ENCODE results near the gene OR52N4.

DNA sequence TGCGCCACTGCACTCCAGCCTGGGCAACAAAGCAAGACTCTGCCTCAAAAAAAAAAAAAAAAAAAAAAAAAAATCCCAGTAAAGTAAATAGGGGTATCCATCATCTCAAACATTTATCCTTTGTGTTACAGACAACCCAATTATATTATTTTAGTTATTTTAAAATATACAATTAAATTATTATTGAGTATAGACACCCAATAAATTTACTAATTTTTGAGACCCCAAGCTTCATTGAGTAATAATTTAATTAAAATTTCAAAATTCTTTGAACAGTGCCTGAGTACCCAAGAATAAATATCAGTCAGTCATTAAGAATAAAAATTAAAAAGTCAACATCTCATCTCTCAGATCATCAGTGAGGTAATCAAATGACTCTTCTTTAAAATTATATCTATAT, at the start of gene OR52N4:
- TF ChIP-seq EZH2phosphoT487 (IDR thresholded peaks at IDR 0.05; ENCODE audit: insufficient read depth, low read depth) (no peak), EZH2 (IDR thresholded peaks at IDR 0.05; ENCODE audit: insufficient read depth, poor library complexity, severe bottlenecking) (no peak)

Measured in GM23248 (cell line).